ENCODE data around the gene GTF2I.
"Not testable (repeated sequence)": the region's sequence is repeated elsewhere in the genome, so short reads cannot be mapped to it uniquely, and the experiment has no call there.

- not testable (repeated sequence) for TF ChIP-seq POLR2A, POLR2AphosphoS5, CTCF (IDR thresholded peaks at IDR 0.05)
Measured at GRCh38 chr7:74651133-74651504, 6.4 kb upstream of the GTF2I start.

All from upper lobe of left lung (tissue), 4 donors.